H1 (cell line): ENCODE measurements around the gene TRIM9. TPM values are rescaled to one million over a fixed set of nuclear protein-coding genes. Genes with fewer than 3 reads are reported as not detected.

ENCODE experiments used
- CTCF ChIA-PET: fragments of 300-600 bp; sonication (Branson Sonifier 250); formaldehyde crosslinking; loops from one replicate; lab custom pipeline; 2021; ENCODE audit not compliant: partially characterized antibody; lab: Charles Lee
- POLR2A ChIA-PET: fragments of 300-600 bp; sonication (Branson Sonifier 250); formaldehyde crosslinking; loops from one replicate; lab custom pipeline; 2021; ENCODE audit warnings: inconsistent platforms; ENCODE audit not compliant: partially characterized antibody; lab: Charles Lee
- DNase-seq, 2 experiments: peaks; one replicate each; pipeline versions ENCODE4 v3.0.0 to v3.0.0-alpha.2; 2010 to 2022; ENCODE audit warnings: low spot score in 2 of 2, low read depth in 1 of 2, mixed read lengths in 1 of 2
- FAIRE-seq: peaks from 2 replicates; lab custom pipeline; 2011; peaks lifted over from hg19 to GRCh38; lab: Jason Lieb, UNC
- H2AFZ ChIP-seq: 2 replicates; pipeline ENCODE4 v1.8.1; 2012; ENCODE audit warnings: low read length, inconsistent platforms
- H2AK5ac ChIP-seq: 2 replicates; pipeline ENCODE4 v1.6.1; 2013; ENCODE audit warnings: low read depth, low read length
- H2BK120ac ChIP-seq: replicated peaks from 2 replicates; pipeline ENCODE3; 2013; ENCODE audit warnings: low read depth, low read length, inconsistent platforms
- H2BK12ac ChIP-seq: 2 replicates; pipeline ENCODE4 v1.6.1; 2013; ENCODE audit warnings: low read depth, low read length
- H2BK15ac ChIP-seq: 2 replicates; pipeline ENCODE4 v1.6.1; 2013; ENCODE audit warnings: low read length
- H2BK20ac ChIP-seq: 2 replicates; pipeline ENCODE4 v1.6.1; 2013; ENCODE audit warnings: low read length
- H2BK5ac ChIP-seq: 2 replicates; pipeline ENCODE4 v1.6.1; 2013; ENCODE audit warnings: low read depth, low read length
- H3K14ac ChIP-seq: 2 replicates; pipeline ENCODE4 v1.6.1; 2013; ENCODE audit warnings: inconsistent platforms; ENCODE audit not compliant: insufficient read length
- H3K18ac ChIP-seq: 2 replicates; pipeline ENCODE4 v1.6.1; 2013; ENCODE audit warnings: low read length; ENCODE audit errors: extremely low read depth
- H3K23ac ChIP-seq: 2 replicates; pipeline ENCODE4 v1.6.1; 2013; ENCODE audit warnings: inconsistent platforms; ENCODE audit not compliant: insufficient read length
- H3K23me2 ChIP-seq: 2 replicates; pipeline ENCODE4 v1.6.1; 2013; ENCODE audit warnings: low read depth, low read length
- H3K27ac ChIP-seq: 2 replicates; pipeline ENCODE4 v1.6.1; 2011; ENCODE audit warnings: low read depth, low read length, inconsistent platforms
- H3K27me3 ChIP-seq, 4 experiments: replicated peaks in 1 of 4; 1 replicate in 1 of 4; 2 replicates in 3 of 4; pipeline versions ENCODE4 v1.6.1 to v1.8.1; 2011 to 2013; ENCODE audit warnings: low read length in 3 of 4, mild to moderate bottlenecking in 3 of 4, inconsistent platforms in 2 of 4, mixed read lengths in 2 of 4, moderate library complexity in 1 of 4; ENCODE audit not compliant: control insufficient read depth in 3 of 4, insufficient read depth in 3 of 4; ENCODE audit errors: extremely low read depth in 1 of 4
- H3K36me3 ChIP-seq, 4 experiments: 2 replicates each; pipeline versions ENCODE4 v1.6.1 to v1.8.1; 2011 to 2013; ENCODE audit warnings: mild to moderate bottlenecking in 4 of 4, low read length in 3 of 4, moderate library complexity in 2 of 4, control low read depth in 1 of 4, inconsistent platforms in 1 of 4; ENCODE audit not compliant: insufficient read depth in 4 of 4, control insufficient read depth in 2 of 4
- H3K4ac ChIP-seq: replicated peaks from 2 replicates; pipeline ENCODE3; 2013; ENCODE audit warnings: low read length, low read depth, mixed read lengths, inconsistent platforms; ENCODE audit not compliant: insufficient read length
- H3K4me1 ChIP-seq, 4 experiments: replicated peaks in 1 of 4; 1 replicate in 1 of 4; 2 replicates in 3 of 4; pipeline versions ENCODE4 v1.6.1 to v1.8.1; 2011 to 2013; ENCODE audit warnings: low read length in 3 of 4, inconsistent platforms in 2 of 4, mixed read lengths in 1 of 4; ENCODE audit not compliant: insufficient read depth in 4 of 4, control insufficient read depth in 3 of 4
- H3K4me2 ChIP-seq, 2 experiments: 2 replicates each; pipeline versions ENCODE4 v1.6.1 to v1.8.1; 2011 to 2013; ENCODE audit warnings: low read depth in 2 of 2, low read length in 2 of 2, control low read depth in 1 of 2, inconsistent platforms in 1 of 2, mild to moderate bottlenecking in 1 of 2; ENCODE audit not compliant: insufficient read depth in 1 of 2
- H3K4me3 ChIP-seq, 4 experiments: fragments of 200-600, 300-600 bp in 1 of 4; sonication (generic), shearing (Covaris generic), sonication (Bioruptor Twin) in 1 of 4; 2 replicates each; pipeline versions ENCODE4 v1.5.1 to v1.8.1; 2011 to 2016; ENCODE audit warnings: low read length in 4 of 4, low read depth in 3 of 4, control low read depth in 2 of 4, inconsistent platforms in 2 of 4, mild to moderate bottlenecking in 2 of 4, mixed read lengths in 1 of 4, moderate library complexity in 1 of 4; ENCODE audit not compliant: insufficient read depth in 2 of 4; ENCODE audit errors: extremely low read depth in 1 of 4
- H3K56ac ChIP-seq: replicated peaks from 2 replicates; pipeline ENCODE3; 2013; ENCODE audit warnings: low read depth, mild to moderate bottlenecking, mixed read lengths, low read length, inconsistent platforms; ENCODE audit not compliant: insufficient read length
- H3K79me1 ChIP-seq: 2 replicates; pipeline ENCODE4 v1.6.1; 2013; ENCODE audit warnings: low read depth, low read length, control low read depth
- H3K79me2 ChIP-seq, 2 experiments: 2 replicates each; pipeline versions ENCODE4 v1.6.1 to v1.8.1; 2012 to 2013; ENCODE audit warnings: low read length in 2 of 2, mild to moderate bottlenecking in 2 of 2, inconsistent platforms in 1 of 2; ENCODE audit not compliant: insufficient read depth in 2 of 2, control insufficient read depth in 1 of 2
- H3K9ac ChIP-seq, 4 experiments: replicated peaks in 1 of 4; 1 replicate in 1 of 4; 2 replicates in 3 of 4; pipeline versions ENCODE4 v1.6.1 to v1.8.1; 2011 to 2013; ENCODE audit warnings: low read depth in 3 of 4, low read length in 3 of 4, control low read depth in 2 of 4, mild to moderate bottlenecking in 2 of 4, moderate library complexity in 2 of 4, inconsistent platforms in 1 of 4; ENCODE audit errors: extremely low read depth in 1 of 4
- H3K9me3 ChIP-seq, 2 experiments: 2 replicates each; pipeline versions ENCODE4 v1.6.1 to v1.8.1; 2012 to 2013; ENCODE audit warnings: mild to moderate bottlenecking in 2 of 2, moderate library complexity in 2 of 2, control low read depth in 1 of 2, inconsistent platforms in 1 of 2, low read depth in 1 of 2, low read length in 1 of 2, mixed read lengths in 1 of 2; ENCODE audit not compliant: insufficient read depth in 2 of 2
- H4K20me1 ChIP-seq, 2 experiments: replicated peaks in 1 of 2; 2 replicates each; pipeline versions ENCODE3 to v1.8.1; 2011 to 2013; ENCODE audit warnings: inconsistent platforms in 2 of 2, low read length in 2 of 2, mild to moderate bottlenecking in 1 of 2; ENCODE audit not compliant: insufficient read depth in 2 of 2, control insufficient read depth in 1 of 2
- H4K5ac ChIP-seq: 2 replicates; pipeline ENCODE4 v1.6.1; 2013; ENCODE audit warnings: low read length, low read depth, mixed read lengths, inconsistent platforms; ENCODE audit not compliant: insufficient read length
- H4K8ac ChIP-seq: 2 replicates; pipeline ENCODE4 v1.8.0; 2013; ENCODE audit warnings: mild to moderate bottlenecking, moderate library complexity, low read length, inconsistent platforms; ENCODE audit not compliant: insufficient read depth; ENCODE audit errors: extremely low read depth
- H4K91ac ChIP-seq: replicated peaks from 2 replicates; pipeline ENCODE3; 2013; ENCODE audit warnings: low read length, mixed read lengths, inconsistent platforms; ENCODE audit not compliant: insufficient read length
- CHD1 ChIP-seq: IDR thresholded peaks from 2 replicates; pipeline ENCODE4 v1.6.1; 2012; ENCODE audit warnings: low read depth, low read length, improper control_type of control experiment
- CTBP2 ChIP-seq: IDR thresholded peaks from 2 replicates; pipeline ENCODE4 v1.7.0; 2011; ENCODE audit warnings: borderline replicate concordance, mild to moderate bottlenecking, moderate library complexity, mixed read lengths, low read length; ENCODE audit not compliant: insufficient read depth, insufficient read length
- EGR1 ChIP-seq: IDR thresholded peaks from 2 replicates; pipeline ENCODE4 v1.6.1; 2011; ENCODE audit warnings: low read depth, low read length, borderline replicate concordance
- EZH2 ChIP-seq: fragments of 200-600 bp; sonication (generic); IDR thresholded peaks from 2 replicates; pipeline ENCODE4 v1.7.1; 2012; ENCODE audit warnings: low read depth, mild to moderate bottlenecking, moderate library complexity, low read length, inconsistent platforms; ENCODE audit not compliant: severe bottlenecking
- HDAC2 ChIP-seq, 2 experiments: fragments of 300-600 bp in 1 of 2; sonication (generic) in 1 of 2; IDR thresholded peaks; 2 replicates each; pipeline ENCODE4 v1.6.1; 2011 to 2012; ENCODE audit warnings: low read depth in 2 of 2, low read length in 2 of 2, mild to moderate bottlenecking in 2 of 2, moderate library complexity in 2 of 2, borderline replicate concordance in 1 of 2, inconsistent platforms in 1 of 2
- JUN ChIP-seq: IDR thresholded peaks from 2 replicates; pipeline ENCODE4 v1.6.1; 2011; ENCODE audit warnings: low read depth, mild to moderate bottlenecking, improper control_type of control experiment, low read length
- JUND ChIP-seq: IDR thresholded peaks from 2 replicates; pipeline ENCODE4 v1.6.1; 2011; ENCODE audit warnings: mild to moderate bottlenecking, improper control_type of control experiment, low read length
- NANOG ChIP-seq: IDR thresholded peaks from 2 replicates; pipeline ENCODE4 v1.6.1; 2011; ENCODE audit warnings: low read length, low read depth, mild to moderate bottlenecking, inconsistent platforms; ENCODE audit not compliant: insufficient read depth, poor library complexity, severe bottlenecking
- PHF8 ChIP-seq: fragments of 200-600 bp; sonication (generic); conservative IDR thresholded peaks from 2 replicates; pipeline ENCODE4 v1.7.1; 2012; ENCODE audit warnings: low read depth, mild to moderate bottlenecking, inconsistent platforms, low read length, moderate library complexity
- SIX5 ChIP-seq: IDR thresholded peaks from 2 replicates; pipeline ENCODE4 v1.6.1; 2011; ENCODE audit warnings: mild to moderate bottlenecking, low read depth, low read length
- SP1 ChIP-seq: IDR thresholded peaks from 2 replicates; pipeline ENCODE4 v1.6.1; 2011; ENCODE audit warnings: low read depth, low read length
- WGBS, 2 experiments: shearing (Covaris generic) in 1 of 2; methylation state at CpG; one replicate each; pipeline versions ENCODE4 v1.1.6 to v1.1.7; 2013 to 2015; ENCODE audit warnings: low lambda C conversion rate in 2 of 2, mixed read lengths in 2 of 2, inconsistent platforms in 1 of 2, low coverage in 1 of 2, missing lambda C conversion rate in 1 of 2; ENCODE audit not compliant: insufficient replicate concordance in 2 of 2, insufficient coverage in 1 of 2, insufficient read length in 1 of 2; ENCODE audit errors: extremely low coverage in 1 of 2, missing lambda C conversion rate in 1 of 2; 5-methylcytosine and 5-hydroxymethylcytosine counted together
- polyA plus RNA-seq, 7 experiments: library from polyadenylated mRNA; depleted of rRNA in 3 of 7; stranded (reverse) in 5 of 7; unstranded in 2 of 7; fragments of >200 nt in 5 of 7; fragments of 200-250 nt in 2 of 7; gene quantifications; 1 replicate in 5 of 7; 2 replicates in 1 of 7; 4 replicates in 1 of 7; pipeline versions ENCODE4 v1.2.1 to v1.2.3, GENCODE V29; 2011 to 2013; ENCODE audit warnings: missing spikeins in 2 of 7, mixed read lengths in 2 of 7
- total RNA-seq: library from RNA; stranded (reverse); fragmentation: NEBNext Ultra II Directional; extraction: Animal tissue kit (Norgen Biotek cat#: 25700); gene quantifications from 2 replicates; pipeline ENCODE4 v1.2.1, GENCODE V29; 2021
- TF ChIP-seq, protein P1 (sequence below): IDR thresholded peaks from 2 replicates; pipeline ENCODE4 v1.6.1; 2011; ENCODE audit warnings: low read length, improper control_type of control experiment

The TRIM9 gene
- total and polyA plus RNA-seq, 2 of the 8 experiments (the other 6 are each of a cell fraction or from before 2014, with no cell fraction given) = 2.7 to 5.4 TPM

DNA sequence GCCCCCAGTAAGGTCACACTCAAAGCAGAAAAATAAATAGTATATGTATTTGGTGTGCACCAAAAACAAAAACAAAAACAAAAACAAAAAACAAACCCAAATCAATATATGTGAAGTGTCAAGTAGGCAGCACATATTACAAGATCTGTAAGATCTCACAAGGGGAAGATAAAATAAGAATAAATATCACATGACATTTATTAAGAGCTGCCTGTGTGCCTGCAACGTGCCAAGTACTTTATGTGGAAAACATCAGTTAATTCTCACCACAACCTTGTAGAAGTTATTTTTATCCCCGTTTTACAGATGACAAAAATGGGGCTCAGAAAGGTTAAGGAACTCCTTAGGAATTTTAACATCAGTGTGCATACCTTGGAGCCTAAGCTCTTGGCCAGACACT is 26.6 kb downstream of the TRIM9 start:
- H3K9ac ChIP-seq = no peak overlapping the region
- no peak overlapping the region for H2AFZ ChIP-seq
- POLR2A ChIA-PET = no interaction called here
- TF ChIP-seq SP1 = no peak
- no peak for TF ChIP-seq JUND
- TF ChIP-seq CHD1 = no peak
- TF ChIP-seq NANOG = no peak
- TF ChIP-seq HDAC2 (IDR thresholded peaks at IDR 0.05; ENCODE audit: borderline replicate concordance in 1 of 2, low read depth in 2 of 2, low read length in 2 of 2) = no peak
- TF ChIP-seq JUN = no peak
- TF ChIP-seq, protein P1, sequence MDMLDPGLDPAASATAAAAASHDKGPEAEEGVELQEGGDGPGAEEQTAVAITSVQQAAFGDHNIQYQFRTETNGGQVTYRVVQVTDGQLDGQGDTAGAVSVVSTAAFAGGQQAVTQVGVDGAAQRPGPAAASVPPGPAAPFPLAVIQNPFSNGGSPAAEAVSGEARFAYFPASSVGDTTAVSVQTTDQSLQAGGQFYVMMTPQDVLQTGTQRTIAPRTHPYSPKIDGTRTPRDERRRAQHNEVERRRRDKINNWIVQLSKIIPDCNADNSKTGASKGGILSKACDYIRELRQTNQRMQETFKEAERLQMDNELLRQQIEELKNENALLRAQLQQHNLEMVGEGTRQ = no peak
- TF ChIP-seq EZH2 = no peak
- no peak for TF ChIP-seq EGR1
- no peak for TF ChIP-seq CTBP2
- TF ChIP-seq SIX5 = no peak
- TF ChIP-seq PHF8 = no peak
- TF ChIP-seq, all 59 proteins: peak for 0
- Histone ChIP-seq H2BK12ac (no peak overlapping the region), H2AK5ac (no peak overlapping the region), H3K27ac (no peak overlapping the region), H3K23ac (no peak overlapping the region), H2BK20ac (no peak overlapping the region), H3K23me2 (no peaks in the 10 kb centered on the region; the same call in 1 of the 2 replicates), H3K56ac (no peak overlapping the region), H4K5ac (no peak overlapping the region), H3K4ac (no peak overlapping the region), H3K14ac (no peak overlapping the region), H2BK5ac (no peak overlapping the region), H3K4me1 (no peaks in the 10 kb centered on the region), H3K27me3 (no peaks in the 10 kb centered on the region), H4K20me1 (no peaks in the 10 kb centered on the region), H3K79me1 (no peaks in the 10 kb centered on the region), H4K91ac (no peak overlapping the region), H3K9me3 (no peaks in the 10 kb centered on the region), H2BK15ac (no peak overlapping the region), H3K79me2 (no peaks in the 10 kb centered on the region), H3K36me3 (no peaks in the 10 kb centered on the region), H3K4me3 (no peak overlapping the region), H3K4me2 (no peak overlapping the region), H3K18ac (no peak overlapping the region), H4K8ac (no peak overlapping the region), H2BK120ac (no peak overlapping the region)
- 82% methylated on average over 2 of the region's 2 CpGs; no CpG with 5 or more reads in 1 of the 2 experiments for WGBS, 2 experiments
- CTCF ChIA-PET = interaction anchor here (0.9 kb wide), 1 partner anchor 9 kb away, joined by 3 read pairs; no protein-coding TSS in a partner anchor
- no peak for DNase-seq
- no peak for FAIRE-seq
